Cardiac septum (tissue), 1 donor: ENCODE data around the gene NAP1L4. TPM values are rescaled to one million over a fixed set of nuclear protein-coding genes. Genes with fewer than 3 reads are reported as not detected.
A peak's percentile ranks its signal among the peaks of the same experiment; 100 is the strongest.
"Not testable (repeated sequence)": the region's sequence is repeated elsewhere in the genome, so short reads cannot be mapped to it uniquely, and the experiment has no call there.

Source experiments
- DNase-seq: peaks from one replicate; pipeline ENCODE4 v3.0.0-alpha.2; 2020; ENCODE audit warnings: low spot score
- intact Hi-C: fragments of 100-400 bp; cut with DNase I; formaldehyde crosslinking; loops from one replicate; pipeline ENCODE4 v1.14.0; 2022
- total RNA-seq: library from RNA; stranded (reverse); fragmentation: NEBNext Ultra II Directional; extraction: Animal tissue kit (Norgen Biotek cat#: 25700); gene quantifications from one replicate; pipeline ENCODE4 v1.2.1, GENCODE V29; 2021
- donor health status: DM: no; HTN: no; CAD: no.

NAP1L4 gene
- total RNA-seq, 1 donor from 2014 or later: 189 TPM

- intact Hi-C loops: no loop called here
- DNase-seq: no peak
Observed at GRCh38 chr11:2916892-2917645, 75.1 kb downstream of the NAP1L4 start.

DNA sequence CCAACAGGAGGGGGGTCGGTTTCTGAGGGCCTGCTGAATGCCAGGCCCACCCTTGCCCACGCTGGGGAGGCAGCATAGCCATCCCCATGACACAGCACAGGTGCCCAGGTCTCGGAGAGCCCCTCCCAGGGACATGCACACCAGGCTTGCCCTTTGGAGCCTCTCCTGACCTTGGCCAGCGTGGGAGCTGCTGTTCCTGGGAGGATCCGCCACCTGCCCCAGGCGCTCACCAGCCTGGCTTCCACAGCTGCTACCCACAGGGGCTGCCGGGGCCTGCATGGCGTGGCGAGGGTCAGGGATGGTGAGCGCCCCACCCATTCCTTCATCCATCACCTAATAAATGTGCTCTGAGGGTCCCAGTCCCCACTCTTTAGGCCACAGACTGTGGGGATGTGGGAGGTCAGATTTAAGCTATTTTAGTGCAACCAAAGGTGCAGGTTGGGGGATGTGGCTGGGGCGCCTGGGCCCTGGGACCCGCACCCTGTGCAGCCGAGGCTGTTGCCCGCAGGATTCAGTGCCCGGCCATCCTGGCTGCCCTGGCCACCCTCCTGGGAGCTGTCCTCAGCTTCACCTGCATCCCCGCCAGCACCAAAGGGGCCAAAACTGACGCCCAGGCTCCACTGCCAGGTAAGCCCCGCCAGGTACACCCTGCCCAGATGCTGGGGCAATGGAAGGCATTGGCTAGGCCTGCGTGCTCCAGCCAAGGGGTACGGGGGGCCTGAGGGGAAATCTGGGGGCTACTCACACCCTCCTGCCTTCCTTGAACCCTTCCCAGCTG lies 75.8 kb downstream of the NAP1L4 start:
- intact Hi-C loops: no loop called here
- no peak for DNase-seq

GRCh38 chr11:2915473-2915872 lies 76.7 kb downstream of the NAP1L4 start:
- intact Hi-C loops: no loop called here
- DNase-seq: no peak

DNA sequence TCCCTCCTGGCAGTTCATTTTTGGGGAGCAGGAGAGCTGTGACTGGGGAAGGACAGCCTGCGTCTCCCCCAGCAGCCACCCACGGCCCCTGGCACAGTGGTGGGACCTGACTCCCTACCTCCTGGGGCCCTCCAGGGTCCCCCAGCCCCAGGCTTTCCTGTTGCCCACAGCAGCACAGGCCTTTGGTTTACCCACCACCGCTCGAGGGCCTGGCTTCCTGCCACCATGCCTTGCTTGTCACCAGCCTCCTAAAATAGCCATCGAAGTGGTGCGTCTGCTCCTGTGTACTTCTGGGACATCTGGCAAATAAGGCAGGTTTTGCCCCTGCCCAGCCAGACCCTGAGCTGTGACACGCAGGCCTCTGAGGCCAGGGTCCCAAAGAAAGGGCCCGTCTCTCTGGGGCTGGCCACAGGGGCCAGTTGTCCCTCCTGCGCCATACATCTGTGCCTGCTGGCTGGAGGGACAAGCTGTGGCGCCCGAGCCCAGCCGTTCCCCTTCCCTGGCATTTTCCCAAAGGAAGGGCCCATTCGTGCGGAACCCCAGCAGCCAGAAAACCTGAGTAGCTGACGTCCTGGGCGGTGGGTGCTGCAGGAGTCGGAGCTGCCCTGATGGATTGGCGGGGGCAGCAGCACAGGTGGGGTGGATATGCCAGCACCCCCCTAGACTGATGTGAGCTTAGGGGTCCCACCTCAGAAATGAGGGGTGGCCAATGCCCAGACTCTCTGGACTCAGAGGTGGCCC lies 77.5 kb downstream of the NAP1L4 start:
- DNase-seq: peak; percentile 91
- intact Hi-C loops: no loop called here

DNA sequence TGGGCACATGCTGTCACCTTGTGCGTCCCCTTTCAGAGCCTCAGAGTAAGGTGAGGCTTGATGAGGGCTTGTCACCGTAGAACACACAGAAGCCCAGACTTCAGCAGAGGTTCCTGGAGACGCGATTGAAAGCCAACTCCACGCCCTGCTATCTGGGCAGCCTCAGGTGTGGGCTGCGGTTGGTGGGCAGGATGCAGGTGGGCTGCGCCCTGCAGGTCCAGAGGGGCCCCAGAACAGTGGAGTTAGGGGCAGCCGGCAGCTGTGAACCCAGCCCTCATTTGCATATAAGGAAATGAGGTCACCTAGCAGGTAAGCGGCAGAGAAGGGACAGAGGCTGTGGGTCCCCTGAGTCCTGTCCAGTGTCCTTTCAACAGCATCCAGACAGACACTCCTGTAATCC lies 78.4 kb downstream of the NAP1L4 start:
- intact Hi-C loops: no loop called here
- no peak for DNase-seq

GRCh38 chr11:2913019-2913431 lies 79.1 kb downstream of the NAP1L4 start:
- DNase-seq: no peak
- intact Hi-C loops: no loop called here

- DNase-seq: no peak
- intact Hi-C loops: no loop called here
Observed at GRCh38 chr11:2912498-2912897, 79.6 kb downstream of the NAP1L4 start.

GRCh38 chr11:2911785-2912391 lies 80.2 kb downstream of the NAP1L4 start:
- intact Hi-C loops: no loop called here
- DNase-seq: no peak

DNA sequence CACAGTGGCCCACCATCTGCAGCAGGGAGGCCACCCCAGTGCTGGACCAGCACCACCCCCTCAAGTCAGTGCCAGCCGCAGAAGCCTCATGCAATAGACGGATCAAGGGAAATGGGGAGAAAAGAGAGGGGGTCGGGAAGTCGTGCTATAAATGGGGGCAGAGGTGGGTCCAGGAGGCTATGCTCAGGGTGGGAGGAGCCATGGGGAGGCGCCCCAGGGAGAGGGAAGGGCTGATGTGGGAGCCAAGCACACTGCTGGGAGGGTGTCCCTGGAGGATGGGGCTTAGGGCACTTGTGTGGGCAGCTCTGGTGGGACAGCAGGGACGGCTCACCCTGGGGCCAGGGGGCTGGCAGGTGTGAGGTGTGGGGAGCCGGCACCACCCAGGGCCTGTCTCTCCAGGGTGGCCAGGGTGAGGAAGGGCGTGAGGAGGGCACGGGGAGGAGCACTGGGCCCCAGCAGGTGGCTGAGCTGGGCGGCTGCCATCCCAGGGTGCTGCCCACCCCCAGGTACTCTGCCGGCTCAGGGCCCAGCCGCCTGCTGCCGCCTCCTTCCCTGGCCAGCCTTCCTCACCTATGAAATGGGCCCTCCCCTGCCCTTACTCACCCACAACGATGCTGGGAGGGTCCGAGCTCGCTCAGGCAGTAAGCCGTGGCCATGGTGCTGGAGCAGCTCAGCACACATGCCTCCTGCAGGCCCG lies 80.9 kb downstream of the NAP1L4 start:
- intact Hi-C loops: no loop called here
- no peak for DNase-seq

- DNase-seq: no peak
- intact Hi-C loops: no loop called here
Observed at GRCh38 chr11:2910401-2910955, 81.7 kb downstream of the NAP1L4 start.

- DNase-seq: no peak
- intact Hi-C loops: no loop called here
Observed at GRCh38 chr11:2909133-2909902, 82.8 kb downstream of the NAP1L4 start.

- DNase-seq: no peak
- intact Hi-C loops: no loop called here
Observed at GRCh38 chr11:2908130-2908529, 84.0 kb downstream of the NAP1L4 start.

- intact Hi-C loops, DNase-seq: not testable (repeated sequence)
Observed at GRCh38 chr11:2905299-2905698, 86.8 kb downstream of the NAP1L4 start.

GRCh38 chr11:2904153-2905052 lies 87.7 kb downstream of the NAP1L4 start:
- intact Hi-C loops: no loop called here
- no peak for DNase-seq

- no peak for DNase-seq
- intact Hi-C loops: no loop called here
Observed at GRCh38 chr11:2903672-2904011, 88.5 kb downstream of the NAP1L4 start.

DNA sequence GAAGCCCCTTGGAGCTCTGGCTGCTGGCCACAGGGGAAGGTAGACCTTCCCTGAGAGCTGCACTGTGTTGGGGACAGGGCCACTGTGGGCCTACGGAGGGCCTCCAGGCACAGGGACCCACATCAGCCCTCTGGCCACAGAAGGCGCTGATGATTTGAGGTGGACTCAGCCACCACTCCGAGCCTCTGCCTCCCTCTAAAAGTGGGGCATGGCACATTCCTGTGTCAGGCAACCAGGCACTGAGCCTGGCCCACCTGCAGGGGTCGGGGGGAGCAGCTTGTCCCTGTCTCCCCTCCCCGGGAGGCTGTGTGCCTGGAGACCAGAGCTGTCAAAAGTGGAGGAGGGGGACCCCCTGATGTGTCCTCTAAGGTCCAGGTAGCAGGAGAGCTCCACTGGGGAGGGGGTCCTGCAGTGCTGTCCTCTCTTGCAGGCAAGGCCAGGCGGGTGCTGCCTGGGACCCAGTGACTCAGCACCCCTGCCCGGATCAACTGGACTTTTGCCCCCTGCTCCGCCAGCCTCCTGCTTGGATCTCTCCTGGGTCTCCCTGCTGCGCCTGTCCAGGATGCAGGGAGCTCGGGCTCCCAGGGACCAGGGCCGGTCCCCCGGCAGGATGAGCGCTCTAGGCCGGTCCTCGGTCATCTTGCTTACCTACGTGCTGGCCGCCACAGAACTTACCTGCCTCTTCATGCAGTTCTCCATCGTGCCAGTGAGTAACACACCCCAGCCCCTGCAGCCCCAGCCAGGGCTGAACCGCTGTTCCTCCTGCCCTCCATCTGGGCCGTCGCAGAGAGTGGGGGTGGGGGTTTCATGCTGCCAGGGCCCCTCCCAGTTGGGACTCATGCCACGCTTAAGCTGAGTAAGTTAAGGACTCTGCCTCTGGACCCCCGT lies 89.1 kb downstream of the NAP1L4 start:
- intact Hi-C loops: no loop called here
- no peak for DNase-seq
